ENCODE data around the gene RNF126. TPM values are rescaled to one million over a fixed set of nuclear protein-coding genes. Genes with fewer than 3 reads are reported as not detected.
"Not testable (repeated sequence)": the region's sequence is repeated elsewhere in the genome, so short reads cannot be mapped to it uniquely, and the experiment has no call there.

RNF126 gene
- total and polyA plus RNA-seq, 9 donors = 13.2 to 36.0 (median 29.6) TPM

DNA sequence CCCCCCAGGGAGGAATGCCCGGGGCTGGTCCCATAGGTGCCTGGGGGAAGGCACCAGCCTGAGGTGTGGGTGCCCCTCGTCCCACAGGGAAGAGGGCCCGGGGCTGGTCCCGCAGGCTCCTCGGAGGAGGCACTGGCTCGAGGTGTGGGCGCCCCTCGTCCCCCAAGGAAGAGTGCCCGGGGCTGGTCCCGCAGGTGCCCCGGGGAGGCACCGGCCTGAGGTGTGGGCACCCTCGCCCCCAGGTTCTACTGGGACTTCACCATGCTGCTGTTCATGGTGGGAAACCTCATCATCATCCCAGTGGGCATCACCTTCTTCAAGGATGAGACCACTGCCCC, 59.7 kb downstream of the RNF126 start:
- not testable (repeated sequence) for H3K27me3 ChIP-seq (ENCODE audit: control insufficient read depth, insufficient read depth, low read length); H3K4me3 ChIP-seq (ENCODE audit: low read length); H3K9me3 ChIP-seq (replicated peaks; ENCODE audit: control insufficient read depth, low read depth, low read length); DNase-seq; H3K27ac ChIP-seq (ENCODE audit: low read length); H3K4me1 ChIP-seq (ENCODE audit: control insufficient read depth, insufficient read depth, low read length); H3K36me3 ChIP-seq (ENCODE audit: control insufficient read depth, insufficient read depth, low read length)
- 88% methylated on average over 11 of the region's 13 CpGs for WGBS (ENCODE audit: insufficient coverage)

DNA sequence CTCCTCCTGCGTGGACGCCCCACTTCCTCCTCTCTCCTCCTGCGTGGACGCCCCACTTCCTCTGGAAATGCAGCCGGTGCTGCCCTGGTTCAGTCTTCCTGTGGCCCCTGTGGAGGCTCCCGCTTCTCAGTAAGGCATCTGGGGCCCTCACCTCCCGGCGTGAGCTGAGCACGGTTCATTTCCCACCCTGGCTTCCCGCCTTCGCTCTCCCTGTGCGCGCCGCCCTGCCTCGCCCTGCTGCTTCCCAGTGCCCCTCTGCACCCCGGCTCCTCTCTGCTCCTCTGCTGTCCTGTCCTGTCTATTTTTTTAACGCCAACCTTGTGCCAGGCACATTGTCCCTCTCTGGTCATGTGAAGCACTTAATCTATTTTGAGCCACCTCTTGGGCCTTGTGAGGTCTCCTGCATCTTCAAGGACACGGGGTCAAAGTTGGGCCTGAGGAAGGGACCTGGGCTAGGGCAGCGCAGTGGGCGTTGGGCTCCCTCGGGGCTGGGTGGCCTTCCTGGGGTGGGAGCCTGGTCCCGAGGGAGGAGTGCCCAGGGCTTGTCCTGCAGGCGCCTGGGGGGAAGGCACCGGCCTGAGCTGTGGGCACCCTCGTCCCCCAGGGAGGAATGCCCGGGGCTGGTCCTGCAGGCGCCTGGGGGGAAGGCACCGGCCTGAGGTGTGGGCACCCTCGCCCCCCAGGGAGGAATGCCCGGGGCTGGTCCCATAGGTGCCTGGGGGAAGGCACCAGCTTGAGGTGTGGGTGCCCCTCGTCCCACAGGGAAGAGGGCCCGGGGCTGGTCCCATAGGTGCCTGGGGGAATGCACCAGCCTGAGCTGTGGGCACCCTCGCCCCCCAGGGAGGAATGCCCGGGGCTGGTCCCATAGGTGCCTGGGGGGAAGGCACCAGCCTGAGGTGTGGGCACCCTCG, 60.4 kb downstream of the RNF126 start:
- Histone ChIP-seq H3K9me3 (replicated peaks; ENCODE audit: control insufficient read depth, low read depth, low read length) (no peaks in the 10 kb centered on the region), H3K27ac (ENCODE audit: low read length) (no peak overlapping the region), H3K27me3 (ENCODE audit: control insufficient read depth, insufficient read depth, low read length) (peaks cover 6% of the 10 kb centered on the region), H3K4me3 (ENCODE audit: low read length) (no peak overlapping the region), H3K4me1 (ENCODE audit: control insufficient read depth, insufficient read depth, low read length) (no peaks in the 10 kb centered on the region), H3K36me3 (ENCODE audit: control insufficient read depth, insufficient read depth, low read length) (no peaks in the 10 kb centered on the region)
- WGBS (ENCODE audit: insufficient coverage) = 84% methylated on average over 24 of the region's 35 CpGs
- DNase-seq = no peak

DNA sequence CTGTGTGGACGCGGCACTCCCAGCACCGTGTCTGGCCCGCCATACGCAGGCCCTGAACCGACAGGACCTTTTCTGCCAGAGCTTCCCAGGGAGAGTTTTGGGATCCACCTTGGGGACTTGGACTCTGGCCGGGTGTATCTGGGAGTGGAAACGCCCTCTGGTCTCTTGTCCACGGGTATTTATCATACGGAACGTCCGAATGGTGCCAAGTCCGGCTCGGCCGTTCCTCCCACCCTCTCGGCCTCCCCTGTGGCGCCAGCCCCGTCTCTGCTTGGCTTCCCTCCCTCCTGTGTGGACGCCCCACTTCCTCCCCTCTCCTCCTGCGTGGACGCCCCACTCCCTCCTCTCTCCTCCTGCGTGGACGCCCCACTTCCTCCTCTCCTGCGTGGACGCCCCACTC, 61.2 kb downstream of the RNF126 start:
- no peaks in the 10 kb centered on the region for H3K9me3 ChIP-seq (replicated peaks; ENCODE audit: control insufficient read depth, low read depth, low read length)
- H3K27ac ChIP-seq (ENCODE audit: low read length) = no peak overlapping the region
- H3K27me3 ChIP-seq (ENCODE audit: control insufficient read depth, insufficient read depth, low read length) = peaks cover 11% of the 10 kb centered on the region
- WGBS (ENCODE audit: insufficient coverage) = 83% methylated on average over 19 of the region's 25 CpGs
- no peak overlapping the region for H3K4me3 ChIP-seq (ENCODE audit: low read length)
- no peaks in the 10 kb centered on the region for H3K36me3 ChIP-seq (ENCODE audit: control insufficient read depth, insufficient read depth, low read length)
- DNase-seq = no peak
- H3K4me1 ChIP-seq (ENCODE audit: control insufficient read depth, insufficient read depth, low read length) = no peaks in the 10 kb centered on the region

DNA sequence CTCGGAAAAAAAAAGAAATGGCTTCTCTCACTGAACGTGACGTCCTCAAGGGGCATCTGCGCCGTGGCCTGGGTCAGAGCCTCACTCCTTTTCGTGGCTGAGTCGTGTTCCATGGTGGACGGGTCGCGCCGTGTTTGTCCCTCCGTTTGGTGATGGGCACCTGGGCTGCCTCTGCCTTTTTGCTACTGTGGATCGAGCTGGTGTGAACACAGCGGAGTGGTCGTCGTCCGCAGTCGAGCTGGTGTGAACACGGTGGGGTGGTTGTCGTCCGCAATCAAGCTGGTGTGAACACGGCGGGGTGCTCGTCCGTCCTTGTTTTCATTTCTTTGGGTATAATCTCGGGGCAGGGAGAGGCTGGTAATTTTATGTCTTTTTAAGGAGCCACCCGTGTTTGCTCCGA, 61.7 kb downstream of the RNF126 start:
- Histone ChIP-seq H3K4me3 (ENCODE audit: low read length) (no peak overlapping the region), H3K27ac (ENCODE audit: low read length) (no peak overlapping the region), H3K27me3 (ENCODE audit: control insufficient read depth, insufficient read depth, low read length) (peaks cover 16% of the 10 kb centered on the region), H3K4me1 (ENCODE audit: control insufficient read depth, insufficient read depth, low read length) (no peaks in the 10 kb centered on the region), H3K9me3 (replicated peaks; ENCODE audit: control insufficient read depth, low read depth, low read length) (no peaks in the 10 kb centered on the region), H3K36me3 (ENCODE audit: control insufficient read depth, insufficient read depth, low read length) (no peaks in the 10 kb centered on the region)
- WGBS (ENCODE audit: insufficient coverage) = 90% methylated on average over 27 of the region's 28 CpGs
- no peak for DNase-seq

Other genes with a start within 250 kb of the RNF126 start
- 13.9 TPM for gene SHC2, start 202.2 kb downstream of the RNF126 start, total RNA-seq
- 10 to 100 TPM; 22.3 to 46.6 (median 31.6) TPM for gene SHC2, start 202.2 kb downstream of the RNF126 start, polyA plus RNA-seq (ENCODE audit: insufficient read depth in 1 of 8, insufficient read length in 8 of 8, low replicate concordance in 1 of 8)
- gene MADCAM1, start 166.7 kb downstream of the RNF126 start, total RNA-seq = 4.0 TPM
- 10 to 100 TPM in 5 of 8 donors, 1 to 10 TPM in 3; 5.1 to 15.7 (median 10.7) TPM for gene MADCAM1, start 166.7 kb downstream of the RNF126 start, polyA plus RNA-seq (ENCODE audit: insufficient read depth in 1 of 8, insufficient read length in 8 of 8, low replicate concordance in 1 of 8)
- 15.1 TPM for gene TPGS1, start 155.7 kb downstream of the RNF126 start, total RNA-seq
- gene TPGS1, start 155.7 kb downstream of the RNF126 start, polyA plus RNA-seq (ENCODE audit: insufficient read depth in 1 of 8, insufficient read length in 8 of 8, low replicate concordance in 1 of 8) = 10 to 100 TPM in 6 of 8 donors, 1 to 10 TPM in 2; 8.6 to 12.7 (median 11.8) TPM
- gene CDC34, start 131.5 kb downstream of the RNF126 start, total RNA-seq = 80.2 TPM
- gene CDC34, start 131.5 kb downstream of the RNF126 start, polyA plus RNA-seq (ENCODE audit: insufficient read depth in 1 of 8, insufficient read length in 8 of 8, low replicate concordance in 1 of 8) = 10 to 100 TPM; 74.9 to 86.6 (median 80.2) TPM
- gene GZMM, start 119.2 kb downstream of the RNF126 start, total RNA-seq = 0.22 TPM
- under 1 TPM in 7 of 8 donors, not detected in 1; 0.15 to 0.56 (median 0.26) TPM for gene GZMM, start 119.2 kb downstream of the RNF126 start, polyA plus RNA-seq (ENCODE audit: insufficient read depth in 1 of 8, insufficient read length in 8 of 8, low replicate concordance in 1 of 8)
- 160 TPM for gene BSG, start 90.6 kb downstream of the RNF126 start, total RNA-seq
- gene BSG, start 90.6 kb downstream of the RNF126 start, polyA plus RNA-seq (ENCODE audit: insufficient read depth in 1 of 8, insufficient read length in 8 of 8, low replicate concordance in 1 of 8) = 100 to 1,000 TPM; 197 to 260 (median 229) TPM
- 0.13 TPM for gene HCN2, start 73.3 kb downstream of the RNF126 start, total RNA-seq
- under 1 TPM; 0.16 to 0.46 (median 0.31) TPM for gene HCN2, start 73.3 kb downstream of the RNF126 start, polyA plus RNA-seq (ENCODE audit: insufficient read depth in 1 of 8, insufficient read length in 8 of 8, low replicate concordance in 1 of 8)
- 28.6 TPM for gene POLRMT, start 29.7 kb downstream of the RNF126 start, total RNA-seq
- gene POLRMT, start 29.7 kb downstream of the RNF126 start, polyA plus RNA-seq (ENCODE audit: insufficient read depth in 1 of 8, insufficient read length in 8 of 8, low replicate concordance in 1 of 8) = 10 to 100 TPM; 30.0 to 42.7 (median 34.4) TPM
- gene FGF22, start 23.3 kb downstream of the RNF126 start, total RNA-seq = 0.04 TPM
- gene FGF22, start 23.3 kb downstream of the RNF126 start, polyA plus RNA-seq (ENCODE audit: insufficient read depth in 1 of 8, insufficient read length in 8 of 8, low replicate concordance in 1 of 8) = under 1 TPM; 0.07 to 0.38 (median 0.15) TPM
- gene FSTL3, start 13.2 kb upstream of the RNF126 start, total RNA-seq = 21.2 TPM
- gene FSTL3, start 13.2 kb upstream of the RNF126 start, polyA plus RNA-seq (ENCODE audit: insufficient read depth in 1 of 8, insufficient read length in 8 of 8, low replicate concordance in 1 of 8) = 10 to 100 TPM; 14.5 to 24.3 (median 18.2) TPM
- gene PRSS57, start 32.2 kb upstream of the RNF126 start, total RNA-seq = 0.04 TPM
- 1 to 10 TPM in 1 of 8 donors, under 1 TPM in 6, not detected in 1; 0.16 to 1.2 (median 0.31) TPM for gene PRSS57, start 32.2 kb upstream of the RNF126 start, polyA plus RNA-seq (ENCODE audit: insufficient read depth in 1 of 8, insufficient read length in 8 of 8, low replicate concordance in 1 of 8)
- 23.7 TPM for gene PALM, start 45.7 kb upstream of the RNF126 start, total RNA-seq
- 10 to 100 TPM; 23.9 to 56.7 (median 39.0) TPM for gene PALM, start 45.7 kb upstream of the RNF126 start, polyA plus RNA-seq (ENCODE audit: insufficient read depth in 1 of 8, insufficient read length in 8 of 8, low replicate concordance in 1 of 8)
- 0.09 TPM for gene MISP, start 87.9 kb upstream of the RNF126 start, total RNA-seq
- 10 to 100 TPM in 1 of 8 donors, 1 to 10 TPM in 1, under 1 TPM in 5, not detected in 1; 0.14 to 11.6 (median 0.18) TPM for gene MISP, start 87.9 kb upstream of the RNF126 start, polyA plus RNA-seq (ENCODE audit: insufficient read depth in 1 of 8, insufficient read length in 8 of 8, low replicate concordance in 1 of 8)
- 50.6 TPM for gene PTBP1, start 134.2 kb upstream of the RNF126 start, total RNA-seq
- gene PTBP1, start 134.2 kb upstream of the RNF126 start, polyA plus RNA-seq (ENCODE audit: insufficient read depth in 1 of 8, insufficient read length in 8 of 8, low replicate concordance in 1 of 8) = 100 to 1,000 TPM; 101 to 207 (median 152) TPM
- 0.35 TPM for gene PLPPR3, start 158.7 kb upstream of the RNF126 start, total RNA-seq
- gene PLPPR3, start 158.7 kb upstream of the RNF126 start, polyA plus RNA-seq (ENCODE audit: insufficient read depth in 1 of 8, insufficient read length in 8 of 8, low replicate concordance in 1 of 8) = under 1 TPM; 0.13 to 0.90 (median 0.54) TPM
- gene AZU1, start 164.6 kb upstream of the RNF126 start, total RNA-seq = 0.18 TPM
- gene AZU1, start 164.6 kb upstream of the RNF126 start, polyA plus RNA-seq (ENCODE audit: insufficient read depth in 1 of 8, insufficient read length in 8 of 8, low replicate concordance in 1 of 8) = 1 to 10 TPM; 1.2 to 6.5 (median 2.3) TPM
- gene PRTN3, start 177.8 kb upstream of the RNF126 start, total RNA-seq = 0.44 TPM
- 10 to 100 TPM in 1 of 8 donors, 1 to 10 TPM in 7; 1.5 to 11.6 (median 3.9) TPM for gene PRTN3, start 177.8 kb upstream of the RNF126 start, polyA plus RNA-seq (ENCODE audit: insufficient read depth in 1 of 8, insufficient read length in 8 of 8, low replicate concordance in 1 of 8)
- gene ELANE, start 189.1 kb upstream of the RNF126 start, total RNA-seq = 0.22 TPM
- gene ELANE, start 189.1 kb upstream of the RNF126 start, polyA plus RNA-seq (ENCODE audit: insufficient read depth in 1 of 8, insufficient read length in 8 of 8, low replicate concordance in 1 of 8) = 1 to 10 TPM in 2 of 8 donors, under 1 TPM in 6; 0.36 to 4.4 (median 0.67) TPM
- gene CFD, start 196.4 kb upstream of the RNF126 start, total RNA-seq = 8.7 TPM
- gene CFD, start 196.4 kb upstream of the RNF126 start, polyA plus RNA-seq (ENCODE audit: insufficient read depth in 1 of 8, insufficient read length in 8 of 8, low replicate concordance in 1 of 8) = 1 to 10 TPM; 1.1 to 3.2 (median 1.9) TPM
- 11.6 TPM for gene MED16, start 230.0 kb upstream of the RNF126 start, total RNA-seq
- 10 to 100 TPM; 31.9 to 48.1 (median 38.4) TPM for gene MED16, start 230.0 kb upstream of the RNF126 start, polyA plus RNA-seq (ENCODE audit: insufficient read depth in 1 of 8, insufficient read length in 8 of 8, low replicate concordance in 1 of 8)
- not detected for gene RNU6-9, start 230.3 kb upstream of the RNF126 start, total RNA-seq
- gene RNU6-9, start 230.3 kb upstream of the RNF126 start, polyA plus RNA-seq (ENCODE audit: insufficient read depth in 1 of 8, insufficient read length in 8 of 8, low replicate concordance in 1 of 8) = not detected

All from muscle of leg (tissue), 11 donors.